GM12878 (cell line): ENCODE measurements around the gene DSG2. TPM values are rescaled to one million over a fixed set of nuclear protein-coding genes. Genes with fewer than 3 reads are reported as not detected.

Source experiments
- ATAC-seq: fragments of 200-7000 bp; cut with Tn5 transposase; 3 replicates; pipeline ENCODE4 v1.9.1; 2020; ENCODE audit warnings: mild to moderate bottlenecking, moderate library complexity
- BruUV-seq: library from RNA; stranded (reverse); fragments of 400-500 nt; replicated peaks from 2 replicates; lab custom pipeline; 2021; lab: Mats Ljungman, UMichigan
- CTCF ChIA-PET: fragments of 300-600 bp; sonication (Branson Sonifier 250); formaldehyde crosslinking; extraction: SDS; loops from one replicate; lab custom pipeline; 2021; ENCODE audit warnings: inconsistent platforms; lab: Yijun Ruan, JAX
- POLR2A ChIA-PET: fragments of 350-600 bp; formaldehyde crosslinking; extraction: SDS; loops from one replicate; lab custom pipeline; 2021; ENCODE audit warnings: inconsistent platforms; lab: Charles Lee
- RAD21 ChIA-PET: fragments of 300-600 bp; sonication (Branson Sonifier 250); formaldehyde crosslinking; loops from one replicate; lab custom pipeline; 2023; ENCODE audit warnings: antibody characterized with exemption; ENCODE audit not compliant: unreplicated experiment; lab: Charles Lee
- SMC1A ChIA-PET: fragments of 300-600 bp; sonication (Branson Sonifier 250); formaldehyde crosslinking; loops from one replicate; lab custom pipeline; 2023; ENCODE audit not compliant: unreplicated experiment, uncharacterized antibody; lab: Charles Lee
- DNase-seq: peaks from one replicate; pipeline ENCODE4 v3.0.0-alpha.2; 2011; ENCODE audit warnings: low read depth, low spot score
- FAIRE-seq: peaks from 3 replicates; lab custom pipeline; 2011; peaks lifted over from hg19 to GRCh38; lab: Jason Lieb, UNC
- H2AFZ ChIP-seq: 2 replicates; pipeline ENCODE4 v1.6.0; 2011; ENCODE audit warnings: low read depth, low read length, control low read depth; ENCODE audit not compliant: control insufficient read depth
- H3K27ac ChIP-seq: 2 replicates; pipeline ENCODE4 v1.5.1; 2011; ENCODE audit warnings: control low read depth; ENCODE audit not compliant: control insufficient read depth, insufficient read depth
- H3K27me3 ChIP-seq, 2 experiments: replicated peaks in 1 of 2; 2 replicates each; pipeline versions ENCODE4 v1.6.0 to v1.6.1; 2011; ENCODE audit warnings: low read length in 1 of 2; ENCODE audit not compliant: control insufficient read depth in 2 of 2, insufficient read depth in 2 of 2
- H3K36me3 ChIP-seq, 2 experiments: 2 replicates each; pipeline ENCODE4 v1.5.1; 2011; ENCODE audit warnings: low read length in 1 of 2; ENCODE audit not compliant: control insufficient read depth in 2 of 2, insufficient read depth in 2 of 2
- H3K4me1 ChIP-seq: 2 replicates; pipeline ENCODE4 v1.6.1; 2011; ENCODE audit warnings: mild to moderate bottlenecking, low read length, moderate library complexity, mixed read lengths; ENCODE audit not compliant: control insufficient read depth, insufficient read depth
- H3K4me2 ChIP-seq: 2 replicates; pipeline ENCODE4 v1.6.0; 2011; ENCODE audit warnings: control low read depth; ENCODE audit not compliant: control insufficient read depth, insufficient read depth
- H3K4me3 ChIP-seq: fragments of 200-600 bp; sonication (generic); 2 replicates; pipeline ENCODE4 v1.5.1; 2016
- H3K79me2 ChIP-seq: 2 replicates; pipeline ENCODE4 v1.6.0; 2011; ENCODE audit warnings: low read length; ENCODE audit not compliant: control insufficient read depth, insufficient read depth
- H3K9ac ChIP-seq: 2 replicates; pipeline ENCODE4 v1.8.0; 2011; ENCODE audit warnings: low read length, control low read depth, mixed read lengths; ENCODE audit not compliant: control insufficient read depth, insufficient read depth
- H3K9me3 ChIP-seq: replicated peaks from 3 replicates; pipeline ENCODE4 v1.5.1; 2011; ENCODE audit warnings: mild to moderate bottlenecking, low read length; ENCODE audit not compliant: control insufficient read depth, insufficient read depth
- H4K20me1 ChIP-seq: 2 replicates; pipeline ENCODE4 v1.6.0; 2011; ENCODE audit not compliant: control insufficient read depth, insufficient read depth
- ATF3 ChIP-seq: IDR thresholded peaks from 2 replicates; pipeline ENCODE4 v1.6.1; 2011; ENCODE audit warnings: low read depth, mild to moderate bottlenecking, low read length, moderate library complexity, borderline replicate concordance; ENCODE audit errors: extremely low read depth
- CEBPB ChIP-seq, 2 experiments: fragments of 150-350 bp in 1 of 2; IDR thresholded peaks; 2 replicates each; pipeline ENCODE4 v1.6.1; 2012 to 2014; ENCODE audit warnings: low read depth in 2 of 2, low read length in 2 of 2, borderline replicate concordance in 1 of 2, inconsistent platforms in 1 of 2
- CHD2 ChIP-seq: IDR thresholded peaks from 2 replicates; pipeline ENCODE4 v1.6.1; 2011; ENCODE audit warnings: low read depth, low read length, improper control_type of control experiment, borderline replicate concordance
- EZH2 ChIP-seq: IDR thresholded peaks from 2 replicates; pipeline ENCODE4 v1.6.1; 2012; ENCODE audit warnings: low read depth, mild to moderate bottlenecking, control low read depth, inconsistent platforms, low read length, borderline replicate concordance; ENCODE audit not compliant: control insufficient read depth
- GATAD2B ChIP-seq: fragments of 450-650 bp; conservative IDR thresholded peaks from 2 replicates; pipeline ENCODE4 v1.6.1; 2017; ENCODE audit warnings: low read depth, mild to moderate bottlenecking, moderate library complexity
- IRF4 ChIP-seq: IDR thresholded peaks from 2 replicates; pipeline ENCODE4 v1.6.1; 2011; ENCODE audit warnings: low read depth, low read length
- MYC ChIP-seq: IDR thresholded peaks from 2 replicates; pipeline ENCODE4 v1.6.1; 2011; ENCODE audit warnings: mild to moderate bottlenecking, low read length, moderate library complexity, inconsistent platforms; ENCODE audit not compliant: insufficient read depth, insufficient replicate concordance, insufficient read length, severe bottlenecking
- NRF1 ChIP-seq: conservative IDR thresholded peaks from 2 replicates; pipeline ENCODE4 v1.6.1; 2011; ENCODE audit warnings: mild to moderate bottlenecking, low read depth, low read length, improper control_type of control experiment
- PBX3 ChIP-seq: IDR thresholded peaks from 2 replicates; pipeline ENCODE4 v1.6.1; 2011; ENCODE audit warnings: mild to moderate bottlenecking, low read depth, low read length, moderate library complexity; ENCODE audit not compliant: insufficient replicate concordance
- PML ChIP-seq: IDR thresholded peaks from 2 replicates; pipeline ENCODE4 v1.6.1; 2012; ENCODE audit warnings: low read length, inconsistent platforms
- POLR2AphosphoS5 ChIP-seq: IDR thresholded peaks from 2 replicates; pipeline ENCODE4 v1.6.1; 2011; ENCODE audit warnings: mild to moderate bottlenecking, low read length, inconsistent platforms
- RAD51 ChIP-seq: fragments of 450-650 bp; IDR thresholded peaks from 2 replicates; pipeline ENCODE4 v1.6.1; 2016; ENCODE audit warnings: moderate library complexity, mild to moderate bottlenecking, inconsistent platforms
- RBBP5 ChIP-seq: fragments of 200-600 bp; sonication (generic); conservative IDR thresholded peaks from 2 replicates; pipeline ENCODE4 v1.6.1; 2016
- ZNF207 ChIP-seq: fragments of 450-650 bp; IDR thresholded peaks from 2 replicates; pipeline ENCODE4 v1.6.1; 2014; ENCODE audit warnings: antibody characterized with exemption, mild to moderate bottlenecking, borderline replicate concordance
- WGBS: methylation state at CpG from one replicate; pipeline ENCODE4 v1.1.6; 2016; ENCODE audit warnings: low lambda C conversion rate; ENCODE audit not compliant: insufficient replicate concordance, insufficient coverage; ENCODE audit errors: missing lambda C conversion rate; 5-methylcytosine and 5-hydroxymethylcytosine counted together
- in situ Hi-C: fragments of 300-500 bp; cut with MboI; formaldehyde crosslinking; loops from 9 replicates; pipeline ENCODE4 v1.14.3; 2018; ENCODE audit warnings: mixed read lengths
- intact Hi-C: fragments of 100-400 bp; cut with micrococcal nuclease; formaldehyde crosslinking; loops from one replicate; pipeline ENCODE4 v1.14.2; 2022; ENCODE audit not compliant: unreplicated experiment
- polyA plus RNA-seq, 11 experiments: library from polyadenylated mRNA; depleted of rRNA in 4 of 11; unstranded in 6 of 11; stranded (reverse) in 5 of 11; fragments of >200 nt; fragmentation: Nextera tagmentation in 4 of 11; fragmentation: Illumina TruSeq in 1 of 11; extraction: Ambion mirVana in 4 of 11; extraction: Trizol in 1 of 11; gene quantifications; 1 replicate in 1 of 11; 2 replicates in 10 of 11; pipeline versions ENCODE4 v1.2.1 to v1.2.3, GENCODE V29; 2011 to 2016; ENCODE audit warnings: inconsistent platforms in 2 of 11, missing spikeins in 2 of 11, low read depth in 1 of 11
- total RNA-seq, 4 experiments: library from RNA; depleted of rRNA in 3 of 4; stranded (reverse); fragments of >200 nt in 3 of 4; fragmentation: Illumina TruSeq in 1 of 4; extraction: Trizol in 1 of 4; gene quantifications; 2 replicates each; pipeline versions ENCODE4 v1.2.1 to v1.2.3, GENCODE V29; 2013 to 2021

The DSG2 gene
- total and polyA plus RNA-seq, 10 of the 15 experiments (the other 5 are each of a cell fraction or from before 2014, with no cell fraction given), result 11.7 to 46.2 (median 28.0) TPM

GRCh38 chr18:31487246-31488015 is 10.5 kb upstream of the DSG2 start:
- H2AFZ ChIP-seq, result no peak overlapping the region
- no peak overlapping the region for H3K4me3 ChIP-seq
- BruUV-seq, result no TSS peak
- no peaks in the 10 kb centered on the region; the same call in 2 of the 3 replicates for H3K9me3 ChIP-seq
- peaks cover 4% of the 10 kb centered on the region; the same call in 1 of the 2 replicates for H3K4me1 ChIP-seq
- H3K9ac ChIP-seq, result no peak overlapping the region
- intact Hi-C loops (no loop called here), in situ Hi-C loops (no loop called here)
- CTCF ChIA-PET, result no interaction called here
- no peaks in the 10 kb centered on the region for H3K27me3 ChIP-seq
- no peak overlapping the region for H3K4me2 ChIP-seq
- SMC1A ChIA-PET, result interaction anchor here (0.8 to 5.1 kb wide), 2 partner anchors 14 to 284 kb away, joined by 3 to 53 read pairs; no protein-coding TSS in a partner anchor
- 74% methylated on average over 9 of the region's 9 CpGs for WGBS
- no peak for ATAC-seq
- no peak for FAIRE-seq
- H3K79me2 ChIP-seq, result no peaks in the 10 kb centered on the region
- H4K20me1 ChIP-seq, result no peaks in the 10 kb centered on the region
- H3K36me3 ChIP-seq, result no peaks in the 10 kb centered on the region
- no peak for TF ChIP-seq CHD2
- no peak for TF ChIP-seq EZH2
- no peak for TF ChIP-seq NRF1
- POLR2A ChIA-PET, result interaction anchor here (0.6 kb wide), 2 partner anchors 85 to 541 kb away, joined by 3 to 4 read pairs; no protein-coding TSS in a partner anchor
- no peak for DNase-seq
- no peak overlapping the region for H3K27ac ChIP-seq
- RAD21 ChIA-PET, result no interaction called here

- BruUV-seq, result no TSS peak
- no peaks in the 10 kb centered on the region for H3K36me3 ChIP-seq
- no peaks in the 10 kb centered on the region for H3K79me2 ChIP-seq
- peaks cover 7% of the 10 kb centered on the region for H3K4me1 ChIP-seq
- FAIRE-seq (no peak), DNase-seq (no peak), ATAC-seq (no peak)
- ChIA-PET POLR2A (interaction anchor here (0.6 to 4.6 kb wide), 2 partner anchors 10 to 293 kb away, joined by 3 to 35 read pairs; no protein-coding TSS in a partner anchor), SMC1A (interaction anchor here (0.9 to 5.1 kb wide), 6 partner anchors 8 to 454 kb away, joined by 3 to 53 read pairs (median 6); no protein-coding TSS in a partner anchor), CTCF (interaction anchor here (1.5 to 3.2 kb wide), 2 partner anchors 12 to 21 kb away, joined by 3 to 26 read pairs; no protein-coding TSS in a partner anchor), RAD21 (interaction anchor here (1.4 to 3.7 kb wide), 2 partner anchors 10 to 19 kb away, joined by 3 to 33 read pairs; no protein-coding TSS in a partner anchor)
- no peaks in the 10 kb centered on the region; the same call in 2 of the 3 replicates for H3K9me3 ChIP-seq
- H3K27me3 ChIP-seq, result no peaks in the 10 kb centered on the region
- intact Hi-C loops (no loop called here), in situ Hi-C loops (no loop called here)
- H3K9ac ChIP-seq, result no peak overlapping the region
- H3K4me3 ChIP-seq, result no peak overlapping the region
- no peak for TF ChIP-seq ZNF207
- TF ChIP-seq PBX3, result no peak
- no peak for TF ChIP-seq ATF3
- no peak for TF ChIP-seq RAD51
- TF ChIP-seq POLR2AphosphoS5, result no peak
- no peak for TF ChIP-seq RBBP5
- no peak for TF ChIP-seq PML
- TF ChIP-seq MYC, result no peak
- TF ChIP-seq IRF4, result no peak
- TF ChIP-seq GATAD2B, result no peak
- TF ChIP-seq CEBPB (IDR thresholded peaks at IDR 0.05; ENCODE audit: borderline replicate concordance in 1 of 2, low read depth in 2 of 2, low read length in 2 of 2), result no peak
- H3K4me2 ChIP-seq, result no peak overlapping the region
- WGBS, result 93% methylated on average over 1 of the region's 1 CpG
- no peak overlapping the region; the same call in 1 of the 2 replicates for H2AFZ ChIP-seq
- H3K27ac ChIP-seq, result no peak overlapping the region
- no peaks in the 10 kb centered on the region for H4K20me1 ChIP-seq
Observed at GRCh38 chr18:31489311-31489710, 8.7 kb upstream of the DSG2 start.
